ENCODE measurements around the gene ING3.

DNA sequence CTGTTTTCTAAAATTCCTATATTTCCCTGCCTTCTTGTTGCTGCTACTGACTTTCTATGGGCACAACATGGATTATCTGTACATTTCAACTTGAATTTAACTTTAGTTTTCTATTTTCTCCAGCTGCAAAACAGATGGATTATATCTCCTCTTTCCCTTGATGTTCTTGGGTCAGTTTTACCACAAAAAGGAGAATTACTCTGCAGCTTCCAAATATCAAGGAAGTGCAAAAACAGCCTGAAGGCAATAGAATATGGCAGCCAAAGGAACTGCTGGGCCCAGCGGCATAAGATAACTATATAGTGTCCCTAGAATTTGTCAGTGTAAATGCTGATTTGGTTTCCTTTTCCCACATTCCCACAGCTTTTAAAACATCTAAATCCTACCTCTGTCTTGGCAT, 67.0 kb downstream of the ING3 start:
- TF ChIP-seq POLR2AphosphoS5 (IDR thresholded peaks at IDR 0.05) (no peak), EP300 (IDR thresholded peaks at IDR 0.05) (no peak)
- TF ChIP-seq, protein P1, sequence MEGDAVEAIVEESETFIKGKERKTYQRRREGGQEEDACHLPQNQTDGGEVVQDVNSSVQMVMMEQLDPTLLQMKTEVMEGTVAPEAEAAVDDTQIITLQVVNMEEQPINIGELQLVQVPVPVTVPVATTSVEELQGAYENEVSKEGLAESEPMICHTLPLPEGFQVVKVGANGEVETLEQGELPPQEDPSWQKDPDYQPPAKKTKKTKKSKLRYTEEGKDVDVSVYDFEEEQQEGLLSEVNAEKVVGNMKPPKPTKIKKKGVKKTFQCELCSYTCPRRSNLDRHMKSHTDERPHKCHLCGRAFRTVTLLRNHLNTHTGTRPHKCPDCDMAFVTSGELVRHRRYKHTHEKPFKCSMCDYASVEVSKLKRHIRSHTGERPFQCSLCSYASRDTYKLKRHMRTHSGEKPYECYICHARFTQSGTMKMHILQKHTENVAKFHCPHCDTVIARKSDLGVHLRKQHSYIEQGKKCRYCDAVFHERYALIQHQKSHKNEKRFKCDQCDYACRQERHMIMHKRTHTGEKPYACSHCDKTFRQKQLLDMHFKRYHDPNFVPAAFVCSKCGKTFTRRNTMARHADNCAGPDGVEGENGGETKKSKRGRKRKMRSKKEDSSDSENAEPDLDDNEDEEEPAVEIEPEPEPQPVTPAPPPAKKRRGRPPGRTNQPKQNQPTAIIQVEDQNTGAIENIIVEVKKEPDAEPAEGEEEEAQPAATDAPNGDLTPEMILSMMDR (IDR thresholded peaks at IDR 0.05) = no peak

Data from esophagus muscularis mucosa (tissue), 4 donors.